ENCODE data around the gene CACTIN.

DNA sequence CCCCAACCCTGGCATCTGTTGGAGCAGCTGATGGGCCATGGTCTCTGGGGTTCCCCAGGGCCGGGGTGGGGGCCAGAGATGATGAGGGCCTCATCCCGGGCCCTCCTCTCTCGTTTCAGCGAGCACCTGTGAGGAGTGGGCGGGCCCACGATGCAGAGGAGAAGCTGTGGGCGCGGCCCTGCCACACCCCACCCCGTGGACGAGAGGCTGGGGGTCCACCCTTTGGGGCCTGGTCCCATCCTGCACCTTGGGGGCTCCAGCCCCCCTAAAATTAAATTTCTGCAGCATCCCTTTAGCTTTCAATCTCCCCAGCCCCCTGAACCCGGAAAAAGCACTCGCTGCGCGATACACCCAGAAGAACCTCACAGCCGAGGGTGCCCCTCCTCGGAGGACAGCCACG is 48.2 kb downstream of the CACTIN start:
- TF ChIP-seq, protein P1, sequence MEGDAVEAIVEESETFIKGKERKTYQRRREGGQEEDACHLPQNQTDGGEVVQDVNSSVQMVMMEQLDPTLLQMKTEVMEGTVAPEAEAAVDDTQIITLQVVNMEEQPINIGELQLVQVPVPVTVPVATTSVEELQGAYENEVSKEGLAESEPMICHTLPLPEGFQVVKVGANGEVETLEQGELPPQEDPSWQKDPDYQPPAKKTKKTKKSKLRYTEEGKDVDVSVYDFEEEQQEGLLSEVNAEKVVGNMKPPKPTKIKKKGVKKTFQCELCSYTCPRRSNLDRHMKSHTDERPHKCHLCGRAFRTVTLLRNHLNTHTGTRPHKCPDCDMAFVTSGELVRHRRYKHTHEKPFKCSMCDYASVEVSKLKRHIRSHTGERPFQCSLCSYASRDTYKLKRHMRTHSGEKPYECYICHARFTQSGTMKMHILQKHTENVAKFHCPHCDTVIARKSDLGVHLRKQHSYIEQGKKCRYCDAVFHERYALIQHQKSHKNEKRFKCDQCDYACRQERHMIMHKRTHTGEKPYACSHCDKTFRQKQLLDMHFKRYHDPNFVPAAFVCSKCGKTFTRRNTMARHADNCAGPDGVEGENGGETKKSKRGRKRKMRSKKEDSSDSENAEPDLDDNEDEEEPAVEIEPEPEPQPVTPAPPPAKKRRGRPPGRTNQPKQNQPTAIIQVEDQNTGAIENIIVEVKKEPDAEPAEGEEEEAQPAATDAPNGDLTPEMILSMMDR (IDR thresholded peaks at IDR 0.05), result no peak
- TF ChIP-seq POLR2A (IDR thresholded peaks at IDR 0.05) (no peak), POLR2AphosphoS5 (IDR thresholded peaks at IDR 0.05) (no peak)
